Endothelial cell of umbilical vein (primary cell): ENCODE results near the gene CERS6. TPM values are rescaled to one million over a fixed set of nuclear protein-coding genes. Genes with fewer than 3 reads are reported as not detected.

Source experiments
- BruUV-seq: library from RNA; stranded (reverse); fragments of 400-500 nt; replicated peaks from 2 replicates; lab custom pipeline; 2021; lab: Mats Ljungman, UMichigan
- CTCF ChIA-PET: fragments of 300-600, 350-600 bp; sonication (Branson Sonifier 250); formaldehyde crosslinking; loops from one replicate; lab custom pipeline; 2021; ENCODE audit warnings: antibody characterized with exemption, inconsistent platforms; lab: Charles Lee
- POLR2A ChIA-PET: fragments of 300-600, 350-600 bp; sonication (Branson Sonifier 250); formaldehyde crosslinking; loops from one replicate; lab custom pipeline; 2021; ENCODE audit warnings: antibody characterized with exemption, inconsistent platforms; lab: Charles Lee
- DNase-seq: peaks from one replicate; pipeline ENCODE4 v3.0.0-alpha.2; 2011; ENCODE audit warnings: low read depth, low spot score
- FAIRE-seq: peaks from 2 replicates; lab custom pipeline; 2011; peaks lifted over from hg19 to GRCh38; lab: Jason Lieb, UNC
- H2AFZ ChIP-seq: 2 replicates; pipeline ENCODE4 v1.6.0; 2012; ENCODE audit warnings: low read depth, low read length, control low read depth, inconsistent platforms
- H3K27ac ChIP-seq: 2 replicates; pipeline ENCODE4 v1.5.1; 2011; ENCODE audit warnings: low read depth, mild to moderate bottlenecking, control low read depth, low read length, moderate library complexity; ENCODE audit not compliant: insufficient read depth
- H3K27me3 ChIP-seq, 2 experiments: 2 replicates each; pipeline versions ENCODE4 v1.6.0 to v1.6.1; 2011; ENCODE audit warnings: low read length in 2 of 2, mixed read lengths in 1 of 2; ENCODE audit not compliant: control insufficient read depth in 2 of 2, insufficient read depth in 2 of 2
- H3K36me3 ChIP-seq, 2 experiments: 2 replicates in 1 of 2; 3 replicates in 1 of 2; pipeline ENCODE4 v1.5.1; 2011; ENCODE audit warnings: low read length in 2 of 2, mild to moderate bottlenecking in 1 of 2, moderate library complexity in 1 of 2; ENCODE audit not compliant: control insufficient read depth in 2 of 2, insufficient read depth in 2 of 2; ENCODE audit errors: extremely low read depth in 1 of 2
- H3K4me1 ChIP-seq: 3 replicates; pipeline ENCODE4 v1.5.1; 2011; ENCODE audit warnings: mild to moderate bottlenecking, low read length; ENCODE audit not compliant: control insufficient read depth, insufficient read depth; ENCODE audit errors: extremely low read depth
- H3K4me2 ChIP-seq: 2 replicates; pipeline ENCODE4 v1.6.1; 2011; ENCODE audit warnings: low read length, control low read depth, mixed read lengths; ENCODE audit not compliant: insufficient read depth
- H3K4me3 ChIP-seq, 3 experiments: fragments of 200-600 bp in 1 of 3; sonication (generic), shearing (Covaris generic) in 1 of 3; replicated peaks in 1 of 3; 2 replicates each; pipeline ENCODE4 v1.5.1; 2011 to 2016; ENCODE audit warnings: control low read depth in 3 of 3, low read length in 3 of 3, mild to moderate bottlenecking in 2 of 3, inconsistent platforms in 1 of 3, low read depth in 1 of 3, moderate library complexity in 1 of 3; ENCODE audit not compliant: insufficient read depth in 1 of 3
- H3K79me2 ChIP-seq: 2 replicates; pipeline ENCODE4 v1.6.0; 2012; ENCODE audit warnings: low read length, inconsistent platforms; ENCODE audit not compliant: control insufficient read depth, insufficient read depth
- H3K9ac ChIP-seq: replicated peaks from 2 replicates; pipeline ENCODE3; 2011; ENCODE audit warnings: low read length, control low read depth; ENCODE audit not compliant: insufficient read depth; ENCODE audit errors: extremely low read depth
- H3K9me1 ChIP-seq: replicated peaks from 3 replicates; pipeline ENCODE4 v1.6.0; 2011; ENCODE audit warnings: mild to moderate bottlenecking, low read length; ENCODE audit not compliant: control insufficient read depth, insufficient read depth; ENCODE audit errors: extremely low read depth
- H3K9me3 ChIP-seq: replicated peaks from 2 replicates; pipeline ENCODE4 v1.5.1; 2012; ENCODE audit warnings: low read length, inconsistent platforms; ENCODE audit not compliant: control insufficient read depth, insufficient read depth
- H4K20me1 ChIP-seq: replicated peaks from 2 replicates; pipeline ENCODE3; 2011; ENCODE audit warnings: mild to moderate bottlenecking, low read length; ENCODE audit not compliant: control insufficient read depth, insufficient read depth; ENCODE audit errors: extremely low read depth
- CTCF ChIP-seq, 2 donors: IDR thresholded peaks; 1 replicate in 1 of 2; 2 replicates in 1 of 2; pipeline ENCODE4 v1.5.1; 2011; ENCODE audit warnings: low read length in 2 of 2, mild to moderate bottlenecking in 2 of 2, moderate library complexity in 2 of 2, control low read depth in 1 of 2, inconsistent platforms in 1 of 2, low read depth in 1 of 2; ENCODE audit not compliant: insufficient read depth in 1 of 2; ENCODE audit errors: extremely low read depth in 1 of 2
- EZH2 ChIP-seq: IDR thresholded peaks from 2 replicates; pipeline ENCODE4 v1.6.1; 2012; ENCODE audit warnings: borderline replicate concordance, low read depth, mild to moderate bottlenecking, moderate library complexity, low read length, inconsistent platforms; ENCODE audit not compliant: severe bottlenecking
- FOS ChIP-seq: IDR thresholded peaks from 2 replicates; pipeline ENCODE4 v1.6.1; 2011; ENCODE audit warnings: mild to moderate bottlenecking, low read length, moderate library complexity, borderline replicate concordance; ENCODE audit not compliant: insufficient read depth
- GATA2 ChIP-seq: IDR thresholded peaks from 2 replicates; pipeline ENCODE4 v1.7.0; 2011; ENCODE audit warnings: low read depth, mild to moderate bottlenecking, moderate library complexity, mixed read lengths, low read length; ENCODE audit not compliant: insufficient read length, insufficient read depth
- JUN ChIP-seq: IDR thresholded peaks from 2 replicates; pipeline ENCODE4 v1.6.1; 2011; ENCODE audit warnings: borderline replicate concordance, low read depth; ENCODE audit not compliant: insufficient read length, insufficient read depth
- MYC ChIP-seq: IDR thresholded peaks from one replicate; pipeline ENCODE4 v1.6.1; 2011; ENCODE audit warnings: mild to moderate bottlenecking, low read depth, low read length
- POLR2A ChIP-seq: IDR thresholded peaks from 2 replicates; pipeline ENCODE4 v1.6.1; 2012; ENCODE audit warnings: low read depth, mild to moderate bottlenecking, control low read depth, low read length
- POLR2AphosphoS5 ChIP-seq: IDR thresholded peaks from 2 replicates; pipeline ENCODE4 v1.6.1; 2012; ENCODE audit warnings: low read depth, mild to moderate bottlenecking, control low read depth, low read length, moderate library complexity; ENCODE audit not compliant: insufficient read depth
- dilution Hi-C: fragments of 300-500 bp; cut with MboI; formaldehyde crosslinking; loops from one replicate; pipeline ENCODE4 v1.15.0; 2019; ENCODE audit warnings: low sequenced_read_pairs; ENCODE audit not compliant: extremely low pct_ligation_motif_present
- intact Hi-C: fragments of 100-400 bp; cut with micrococcal nuclease; formaldehyde crosslinking; loops from one replicate; pipeline ENCODE4 v1.10.0; 2022
- polyA plus RNA-seq, 4 experiments: library from polyadenylated mRNA; depleted of rRNA in 3 of 4; stranded (reverse) in 3 of 4; unstranded in 1 of 4; fragments of >200 nt; gene quantifications; 2 replicates each; pipeline versions ENCODE4 v1.2.1 to v1.2.3, GENCODE V29; 2011 to 2012; ENCODE audit warnings: missing spikeins in 1 of 4
- total RNA-seq: library from RNA; stranded (reverse); gene quantifications from 2 replicates; pipeline ENCODE4 v1.2.3, GENCODE V29; 2021
- TF ChIP-seq, protein P1 (sequence below): IDR thresholded peaks from 2 replicates; pipeline ENCODE4 v1.6.1; 2011; ENCODE audit not compliant: insufficient read depth, insufficient read length

CERS6 gene
- total and polyA plus RNA-seq, 2 donors (not counting 3 experiments of a cell fraction or from before 2014, with no cell fraction given) = 2.7 to 11.7 TPM

DNA sequence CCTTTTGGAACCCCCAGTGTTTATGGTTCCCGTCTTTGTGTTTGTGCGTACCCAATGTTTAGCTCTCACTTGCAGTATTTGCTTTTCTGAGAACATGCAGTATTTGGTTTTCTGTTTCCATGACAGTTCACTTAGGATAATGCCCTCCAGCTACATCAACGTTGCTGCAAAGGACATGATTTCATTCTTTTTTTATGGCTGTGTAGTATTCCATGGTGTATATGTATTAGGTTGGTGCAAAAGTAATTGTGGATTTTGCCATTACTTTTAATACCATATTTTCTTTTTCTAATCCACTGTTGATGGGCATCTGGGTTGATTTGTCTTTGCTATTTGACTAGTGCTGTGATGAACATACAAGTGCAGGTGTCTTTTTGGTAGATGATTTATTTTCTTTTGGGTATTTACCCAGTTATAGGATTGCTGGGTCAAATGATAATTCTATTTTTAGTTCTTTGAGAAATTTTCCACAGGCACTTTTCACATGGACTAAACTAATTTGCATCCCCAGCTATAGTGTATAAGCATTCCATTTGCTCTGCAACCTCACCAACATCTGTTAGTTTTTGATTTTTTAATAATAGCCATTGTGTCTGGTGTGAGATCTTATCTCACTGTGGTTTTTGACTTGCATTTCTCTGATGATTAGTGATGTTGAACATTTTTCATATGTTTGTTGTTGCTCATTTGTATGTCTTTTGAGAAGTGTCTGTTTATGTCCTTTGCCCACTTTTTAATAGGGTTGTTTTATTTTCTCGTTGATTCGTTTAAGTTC lies 63.6 kb downstream of the CERS6 start:
- POLR2A ChIA-PET = no interaction called here
- H3K4me1 ChIP-seq = no peaks in the 10 kb centered on the region
- intact Hi-C loops = no loop called here
- dilution Hi-C loops = no loop called here
- BruUV-seq = no TSS peak
- H3K9me1 ChIP-seq = no peaks in the 10 kb centered on the region
- no peak overlapping the region for H3K4me3 ChIP-seq
- H3K79me2 ChIP-seq = no peaks in the 10 kb centered on the region
- H2AFZ ChIP-seq = no peak overlapping the region
- no peak overlapping the region for H3K4me2 ChIP-seq
- DNase-seq (peak; percentile 5), FAIRE-seq (no peak)
- no peaks in the 10 kb centered on the region for H3K27me3 ChIP-seq
- no peaks in the 10 kb centered on the region for H3K9me3 ChIP-seq
- H4K20me1 ChIP-seq = no peaks in the 10 kb centered on the region
- no peaks in the 10 kb centered on the region for H3K36me3 ChIP-seq
- no peak overlapping the region for H3K9ac ChIP-seq
- CTCF ChIA-PET = no interaction called here
- H3K27ac ChIP-seq = no peak overlapping the region
- TF ChIP-seq POLR2A = no peak
- no peak for TF ChIP-seq MYC
- no peak for TF ChIP-seq FOS
- TF ChIP-seq, protein P1, sequence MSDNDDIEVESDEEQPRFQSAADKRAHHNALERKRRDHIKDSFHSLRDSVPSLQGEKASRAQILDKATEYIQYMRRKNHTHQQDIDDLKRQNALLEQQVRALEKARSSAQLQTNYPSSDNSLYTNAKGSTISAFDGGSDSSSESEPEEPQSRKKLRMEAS = no peak
- no peak for TF ChIP-seq POLR2AphosphoS5
- TF ChIP-seq JUN = no peak
- TF ChIP-seq GATA2 = no peak
- no peak for TF ChIP-seq CTCF (IDR thresholded peaks at IDR 0.05; ENCODE audit: extremely low read depth in 1 of 2, insufficient read depth in 1 of 2, low read depth in 1 of 2, low read length in 2 of 2)
- no peak for TF ChIP-seq EZH2
